HG02852 (cell line): Measurements from ENCODE around the gene FAM24B.
"Not testable (repeated sequence)": the region's sequence is repeated elsewhere in the genome, so short reads cannot be mapped to it uniquely, and the experiment has no call there.

ENCODE experiments used
- ATAC-seq: cut with Tn5 transposase; IDR thresholded peaks from one replicate; pipeline ENCODE4 v1.9.1; 2021; ENCODE audit warnings: mild to moderate bottlenecking, moderate library complexity; ENCODE audit not compliant: unreplicated experiment

FAM24B gene

DNA sequence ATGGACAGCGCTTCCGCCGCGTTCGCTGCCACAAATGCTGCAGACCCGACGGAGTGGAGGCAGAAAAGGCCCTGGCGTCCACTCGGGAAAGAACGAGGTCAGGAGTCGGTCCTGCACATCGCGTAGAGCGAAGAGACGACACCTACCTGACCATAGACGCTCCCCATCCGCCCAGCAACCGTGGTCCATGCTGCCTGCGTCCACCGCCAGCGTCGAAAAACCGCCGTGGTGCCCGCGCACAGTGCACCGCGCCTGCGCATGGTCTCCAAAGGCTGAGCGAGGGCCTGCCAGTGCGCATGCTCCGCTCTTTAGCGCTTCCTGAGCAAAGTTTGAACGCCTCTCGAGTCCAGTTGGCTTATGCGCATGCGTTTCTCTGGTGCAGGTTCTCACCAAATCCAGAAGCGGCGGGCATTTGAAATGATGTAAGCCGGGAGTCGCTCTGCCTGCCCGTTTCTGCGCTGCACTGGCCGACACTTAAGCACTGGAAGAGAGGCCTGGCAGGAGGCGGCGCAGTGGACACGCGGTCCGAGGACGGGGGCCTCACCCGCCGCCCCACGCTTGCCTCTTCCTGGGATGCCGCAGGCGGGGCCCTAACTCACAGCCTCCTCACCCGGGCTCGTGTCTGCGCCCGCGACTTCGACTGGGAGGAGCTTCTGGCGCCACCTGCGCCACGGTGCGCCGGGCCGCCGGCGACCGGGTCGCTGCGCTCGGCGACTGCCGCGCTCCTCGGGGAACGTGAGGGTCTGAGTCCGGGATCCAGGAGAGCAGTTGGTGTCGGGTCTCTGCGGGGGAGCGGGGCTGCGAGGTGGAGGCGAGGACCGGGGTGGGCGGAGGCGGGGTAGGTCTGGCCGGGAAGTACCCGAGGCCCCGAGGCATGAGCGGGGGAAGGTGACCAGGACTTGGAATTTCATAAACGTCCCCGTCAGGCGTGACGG lies at the start of gene FAM24B:
Gene FAM24B (minus strand): TSS at position 243 of the 935 bp plus-strand sequence. CDS start 29,066 bp downstream, outside the sequence.
- ATAC-seq: peak; percentile 81

GRCh38 chr10:122915700-122916099 lies 36.3 kb upstream of the FAM24B start:
- ATAC-seq: no peak

GRCh38 chr10:122911889-122912484 lies 32.6 kb upstream of the FAM24B start:
- ATAC-seq: no peak

DNA sequence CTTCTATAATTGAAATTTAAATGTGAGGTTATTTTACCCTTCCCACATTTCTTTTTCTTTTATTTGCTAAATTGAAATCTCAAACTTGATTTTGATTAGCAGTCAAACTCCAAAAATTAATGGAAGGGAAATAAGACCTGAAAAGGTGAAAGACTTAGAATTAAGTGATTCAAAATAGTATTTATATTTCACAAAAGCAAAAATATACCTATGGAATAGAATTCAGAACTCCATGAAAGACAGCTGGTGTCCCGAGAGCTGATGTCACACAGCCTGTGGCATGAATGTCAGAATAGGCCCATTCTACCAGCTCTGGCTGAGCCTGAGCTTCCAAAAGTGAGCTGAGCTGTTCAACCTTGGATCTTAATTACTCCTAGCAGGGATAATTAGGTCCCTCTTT lies 30.9 kb upstream of the FAM24B start, which contains the start of gene FAM24A:
Gene FAM24A (plus strand): TSS at position 301 of the 400 bp plus-strand sequence. CDS start 1,025 bp downstream, outside the sequence.
- ATAC-seq: no peak

DNA sequence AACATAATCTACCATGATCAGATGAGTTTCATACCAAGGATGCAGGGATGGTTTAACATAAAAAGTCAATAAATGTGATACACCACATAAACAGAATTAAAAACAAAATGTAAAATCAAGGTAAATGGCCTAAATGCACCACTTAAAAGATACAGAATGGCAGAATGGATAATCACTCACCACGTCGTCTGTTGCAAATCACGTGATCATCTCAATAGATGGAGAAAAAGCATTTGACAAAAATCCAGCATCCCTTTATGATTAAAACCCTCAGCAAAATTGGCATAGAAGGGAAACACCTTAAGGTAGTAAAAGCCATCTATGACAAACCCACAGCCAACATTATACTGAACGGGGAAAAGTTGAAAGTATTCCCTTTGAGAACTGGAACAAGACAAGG lies 24.5 kb upstream of the FAM24B start:
- not testable (repeated sequence) for ATAC-seq

GRCh38 chr10:122894261-122894944 lies 15.0 kb upstream of the FAM24B start:
- ATAC-seq: no peak

DNA sequence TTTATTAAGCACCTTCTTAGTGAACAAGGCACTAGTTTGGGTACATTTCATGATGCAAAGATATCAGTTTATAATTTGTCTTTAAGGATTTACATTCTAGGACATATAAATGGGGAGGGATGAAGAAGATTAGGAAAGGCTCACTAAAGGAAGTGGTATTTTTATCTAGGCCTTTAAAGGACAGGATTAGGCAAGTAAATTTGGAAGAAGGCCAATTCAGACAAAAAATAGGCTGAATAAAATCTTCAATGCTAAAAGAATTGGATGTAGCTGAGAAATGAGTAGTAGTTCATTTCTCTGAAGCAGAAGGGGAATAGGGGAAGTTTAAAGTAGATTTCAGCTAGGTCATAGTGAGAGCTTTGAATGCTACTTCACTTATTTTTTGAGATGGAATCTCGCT lies 4.8 kb upstream of the FAM24B start:
- ATAC-seq: no peak

- no peak for ATAC-seq
Measured at GRCh38 chr10:122882766-122883165, 3.4 kb upstream of the FAM24B start.

GRCh38 chr10:122878799-122879338 lies 512 bp downstream of the FAM24B start:
- ATAC-seq: peak; percentile 13

DNA sequence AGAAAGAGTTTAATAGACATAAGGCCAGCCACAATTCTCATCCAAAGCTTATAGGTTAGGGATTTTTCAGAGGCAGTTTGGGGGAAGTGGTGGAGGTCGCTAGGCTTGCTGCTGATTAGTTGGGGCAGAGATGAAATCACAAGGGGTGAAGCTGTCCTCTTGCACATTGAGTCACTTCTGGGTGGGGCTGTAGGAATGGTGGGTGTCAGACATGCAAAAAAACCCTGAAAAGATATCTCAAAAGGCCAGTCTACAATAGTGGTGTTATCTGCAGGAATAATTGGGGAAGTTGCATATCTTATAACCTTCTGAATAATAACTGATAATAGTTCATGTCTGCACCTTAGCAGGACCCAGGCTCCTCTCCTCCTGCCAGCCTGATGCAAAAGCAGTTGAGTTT lies 2.1 kb downstream of the FAM24B start:
- no peak for ATAC-seq

- ATAC-seq: no peak
Measured at GRCh38 chr10:122876467-122876855, 2.9 kb downstream of the FAM24B start.

GRCh38 chr10:122875843-122876466 lies 3.4 kb downstream of the FAM24B start:
- ATAC-seq: no peak

DNA sequence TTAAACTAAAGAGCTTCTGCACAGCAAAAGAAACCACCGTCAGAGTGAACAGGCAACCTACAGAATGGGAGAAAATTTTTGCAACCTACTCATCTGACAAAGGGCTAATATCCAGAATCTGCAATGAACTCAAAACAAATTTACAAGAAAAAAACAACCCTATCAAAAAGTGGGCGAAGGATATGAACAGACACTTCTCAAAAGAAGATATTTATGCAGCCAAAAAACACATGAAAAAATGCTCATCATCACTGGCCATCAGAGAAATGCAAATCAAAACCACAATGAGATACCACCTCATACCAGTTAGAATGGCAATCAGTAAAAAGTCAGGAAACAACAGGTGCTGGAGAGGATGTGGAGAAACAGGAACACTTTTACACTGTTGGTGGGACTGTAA lies 7.4 kb downstream of the FAM24B start:
- ATAC-seq: not testable (repeated sequence)

DNA sequence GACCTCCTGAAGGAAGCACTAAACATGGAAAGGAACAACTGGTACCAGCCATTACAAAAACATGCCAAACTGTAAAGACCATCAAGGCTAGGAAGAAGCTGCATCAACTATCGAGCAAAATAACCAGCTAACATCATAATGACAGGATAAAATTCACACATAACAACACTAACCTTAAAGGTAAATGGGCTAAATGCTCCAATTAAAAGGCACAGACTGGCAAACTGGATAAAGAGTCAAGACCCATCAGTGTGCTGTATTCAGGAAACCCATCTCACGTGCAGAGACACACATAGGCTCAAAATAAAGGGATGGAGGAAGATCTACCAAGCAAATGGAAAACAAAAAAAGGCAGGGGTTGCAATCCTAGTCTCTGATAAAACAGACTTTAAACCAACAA lies 10.6 kb downstream of the FAM24B start:
- ATAC-seq: not testable (repeated sequence)

GRCh38 chr10:122866757-122867482 lies 12.5 kb downstream of the FAM24B start:
- ATAC-seq: not testable (repeated sequence)

DNA sequence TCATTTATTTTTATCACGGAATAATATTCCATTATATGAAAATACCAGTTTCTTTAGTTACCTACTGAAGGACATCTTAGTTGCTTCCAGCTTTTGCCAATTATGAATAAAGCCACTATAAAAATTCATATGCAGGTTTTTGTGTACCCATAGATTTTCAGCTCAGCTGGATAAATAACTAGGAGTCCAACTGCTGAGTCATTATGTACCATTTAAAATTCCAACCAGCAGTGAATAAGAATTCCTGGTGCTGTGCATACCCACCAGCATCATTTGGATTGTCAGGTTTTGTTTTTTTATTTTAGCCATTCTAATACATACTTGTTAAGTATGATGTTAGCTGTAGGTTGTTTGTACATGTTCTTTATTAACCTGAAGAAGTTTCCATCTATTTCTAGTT lies 14.5 kb downstream of the FAM24B start:
- ATAC-seq: no peak

DNA sequence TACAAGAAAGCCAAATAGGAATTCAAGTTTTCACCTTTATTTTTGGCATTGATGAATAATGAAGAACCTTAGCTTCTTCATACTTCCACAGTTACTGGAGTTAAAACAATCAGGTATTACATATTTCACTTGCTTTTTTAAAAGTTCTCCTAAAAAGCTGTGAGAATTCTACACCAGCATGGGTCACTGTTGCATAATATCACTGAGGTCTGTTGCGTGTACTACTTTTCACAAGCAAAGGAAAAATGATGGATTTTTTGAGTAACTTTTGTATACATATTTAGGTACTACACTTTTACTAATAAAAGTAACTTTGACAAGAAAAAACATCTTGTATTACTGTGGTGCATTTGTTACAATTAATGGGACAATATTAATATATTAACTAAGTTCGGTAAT lies 15.2 kb downstream of the FAM24B start:
- ATAC-seq: no peak

GRCh38 chr10:122863216-122864193 lies 15.9 kb downstream of the FAM24B start:
- ATAC-seq: no peak

GRCh38 chr10:122861711-122862161 lies 17.6 kb downstream of the FAM24B start:
- ATAC-seq: no peak
